ENCODE measurements around the gene MAPKAPK3.

The MAPKAPK3 gene

GRCh38 chr3:50609071-50609762, 7.7 kb upstream of the MAPKAPK3 start:
- DNase-seq (ENCODE audit: low spot score): no peak

GRCh38 chr3:50609763-50610085, 7.2 kb upstream of the MAPKAPK3 start:
- DNase-seq (ENCODE audit: low spot score): no peak

GRCh38 chr3:50610181-50610971, 6.6 kb upstream of the MAPKAPK3 start:
- DNase-seq (ENCODE audit: low spot score): no peak

- no peak for DNase-seq (ENCODE audit: low spot score)
Observed at GRCh38 chr3:50610992-50611463, 5.9 kb upstream of the MAPKAPK3 start.

GRCh38 chr3:50611464-50612233, 5.3 kb upstream of the MAPKAPK3 start, which contains the start of gene CISH:
Gene CISH, minus strand, starts transcription at chr3:50611774. Its CDS starts 124 bp downstream, at chr3:50611650.
- peak; percentile 84 for DNase-seq (ENCODE audit: low spot score)

- no peak for DNase-seq (ENCODE audit: low spot score)
Observed at GRCh38 chr3:50612234-50612882, 4.6 kb upstream of the MAPKAPK3 start.

GRCh38 chr3:50612970-50613846, 3.7 kb upstream of the MAPKAPK3 start:
- DNase-seq (ENCODE audit: low spot score): no peak

GRCh38 chr3:50615190-50615589, 1.8 kb upstream of the MAPKAPK3 start:
- no peak for DNase-seq (ENCODE audit: low spot score)

- DNase-seq (ENCODE audit: low spot score): peak; percentile 87
Observed at GRCh38 chr3:50616003-50616769, 765 bp upstream of the MAPKAPK3 start.

- DNase-seq (ENCODE audit: low spot score): peak; percentile 70
Observed at GRCh38 chr3:50616770-50617095, 218 bp upstream of the MAPKAPK3 start.

- DNase-seq (ENCODE audit: low spot score): no peak
Observed at GRCh38 chr3:50617911-50618481, 1.0 kb downstream of the MAPKAPK3 start.

GRCh38 chr3:50620420-50620819, 3.5 kb downstream of the MAPKAPK3 start:
- DNase-seq (ENCODE audit: low spot score): no peak

- no peak for DNase-seq (ENCODE audit: low spot score)
Observed at GRCh38 chr3:50620820-50621219, 3.9 kb downstream of the MAPKAPK3 start.

GRCh38 chr3:50622881-50623280, 5.9 kb downstream of the MAPKAPK3 start:
- no peak for DNase-seq (ENCODE audit: low spot score)

GRCh38 chr3:50623840-50624474, 7.0 kb downstream of the MAPKAPK3 start:
- DNase-seq (ENCODE audit: low spot score): peak; percentile 23

- DNase-seq (ENCODE audit: low spot score): no peak
Observed at GRCh38 chr3:50624634-50625033, 7.7 kb downstream of the MAPKAPK3 start.

- no peak for DNase-seq (ENCODE audit: low spot score)
Observed at GRCh38 chr3:50625231-50626182, 8.6 kb downstream of the MAPKAPK3 start.

- no peak for DNase-seq (ENCODE audit: low spot score)
Observed at GRCh38 chr3:50626401-50626800, 9.4 kb downstream of the MAPKAPK3 start.

Data from kidney capillary endothelial cell (primary cell).